ENCODE data around the gene PHLPP1.

Gene PHLPP1

DNA sequence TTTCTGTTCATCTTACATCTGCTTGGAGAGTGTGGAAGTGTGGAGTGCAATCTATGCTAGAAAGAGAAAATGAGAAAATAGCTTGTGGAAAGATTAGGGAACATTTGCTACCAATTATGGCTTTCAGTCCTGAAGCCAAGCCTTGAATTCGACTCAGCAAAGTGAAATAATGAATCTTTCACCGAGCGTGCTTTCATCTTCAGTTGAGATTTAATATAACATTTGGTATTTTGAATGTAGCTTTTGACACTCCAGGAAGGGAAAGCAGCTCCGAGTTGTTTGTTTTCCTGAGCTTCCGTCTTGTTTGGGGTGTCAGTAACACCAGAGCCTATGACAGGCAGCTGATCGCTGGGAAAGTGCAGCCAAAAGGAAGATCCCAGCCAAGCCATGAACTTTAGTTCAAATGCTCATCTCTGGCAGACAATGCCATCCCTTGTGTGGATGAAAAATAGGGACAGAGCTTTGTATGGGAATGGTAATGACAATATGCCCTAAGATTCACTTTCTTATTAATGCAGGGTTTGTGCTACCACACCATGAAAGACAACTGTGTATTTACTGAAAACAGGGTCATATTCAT is 25.0 kb upstream of the PHLPP1 start:
- TF ChIP-seq, protein P1, sequence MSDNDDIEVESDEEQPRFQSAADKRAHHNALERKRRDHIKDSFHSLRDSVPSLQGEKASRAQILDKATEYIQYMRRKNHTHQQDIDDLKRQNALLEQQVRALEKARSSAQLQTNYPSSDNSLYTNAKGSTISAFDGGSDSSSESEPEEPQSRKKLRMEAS (IDR thresholded peaks at IDR 0.05) = no peak
- TF ChIP-seq TCF12 (IDR thresholded peaks at IDR 0.05; ENCODE audit: low read depth) (no peak), NFIC (IDR thresholded peaks at IDR 0.05) (no peak), EP300 (IDR thresholded peaks at IDR 0.05; ENCODE audit: borderline replicate concordance) (no peak), YY1 (IDR thresholded peaks at IDR 0.05; ENCODE audit: low read depth) (no peak), RAD21 (IDR thresholded peaks at IDR 0.05; ENCODE audit: low read depth) (no peak), TAF1 (IDR thresholded peaks at IDR 0.05; ENCODE audit: low read depth) (no peak), EGR1 (IDR thresholded peaks at IDR 0.05) (no peak)
- TF ChIP-seq, protein P2, sequence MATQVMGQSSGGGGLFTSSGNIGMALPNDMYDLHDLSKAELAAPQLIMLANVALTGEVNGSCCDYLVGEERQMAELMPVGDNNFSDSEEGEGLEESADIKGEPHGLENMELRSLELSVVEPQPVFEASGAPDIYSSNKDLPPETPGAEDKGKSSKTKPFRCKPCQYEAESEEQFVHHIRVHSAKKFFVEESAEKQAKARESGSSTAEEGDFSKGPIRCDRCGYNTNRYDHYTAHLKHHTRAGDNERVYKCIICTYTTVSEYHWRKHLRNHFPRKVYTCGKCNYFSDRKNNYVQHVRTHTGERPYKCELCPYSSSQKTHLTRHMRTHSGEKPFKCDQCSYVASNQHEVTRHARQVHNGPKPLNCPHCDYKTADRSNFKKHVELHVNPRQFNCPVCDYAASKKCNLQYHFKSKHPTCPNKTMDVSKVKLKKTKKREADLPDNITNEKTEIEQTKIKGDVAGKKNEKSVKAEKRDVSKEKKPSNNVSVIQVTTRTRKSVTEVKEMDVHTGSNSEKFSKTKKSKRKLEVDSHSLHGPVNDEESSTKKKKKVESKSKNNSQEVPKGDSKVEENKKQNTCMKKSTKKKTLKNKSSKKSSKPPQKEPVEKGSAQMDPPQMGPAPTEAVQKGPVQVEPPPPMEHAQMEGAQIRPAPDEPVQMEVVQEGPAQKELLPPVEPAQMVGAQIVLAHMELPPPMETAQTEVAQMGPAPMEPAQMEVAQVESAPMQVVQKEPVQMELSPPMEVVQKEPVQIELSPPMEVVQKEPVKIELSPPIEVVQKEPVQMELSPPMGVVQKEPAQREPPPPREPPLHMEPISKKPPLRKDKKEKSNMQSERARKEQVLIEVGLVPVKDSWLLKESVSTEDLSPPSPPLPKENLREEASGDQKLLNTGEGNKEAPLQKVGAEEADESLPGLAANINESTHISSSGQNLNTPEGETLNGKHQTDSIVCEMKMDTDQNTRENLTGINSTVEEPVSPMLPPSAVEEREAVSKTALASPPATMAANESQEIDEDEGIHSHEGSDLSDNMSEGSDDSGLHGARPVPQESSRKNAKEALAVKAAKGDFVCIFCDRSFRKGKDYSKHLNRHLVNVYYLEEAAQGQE (IDR thresholded peaks at IDR 0.05; ENCODE audit: low read depth) = no peak

DNA sequence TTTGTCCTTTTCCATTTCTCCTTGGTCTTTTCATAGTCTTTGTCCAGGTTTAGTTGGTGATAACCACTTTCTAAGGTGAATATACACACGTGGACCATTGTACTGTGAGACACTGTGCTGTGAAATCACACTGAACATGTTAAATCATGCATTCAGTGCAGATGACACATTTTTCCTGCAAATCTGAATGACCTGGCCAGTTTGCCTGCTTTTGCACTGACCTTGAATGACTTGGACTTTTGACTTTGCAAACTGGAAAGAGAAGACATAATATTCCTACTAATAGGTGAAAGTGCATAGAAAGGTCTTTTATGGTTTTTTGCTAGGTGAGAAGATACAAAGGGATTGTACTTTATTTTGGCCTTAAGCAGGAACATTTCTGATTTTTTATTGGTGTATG is 21.7 kb upstream of the PHLPP1 start:
- no peak for TF ChIP-seq ZBTB7A (IDR thresholded peaks at IDR 0.05; ENCODE audit: low read depth)
- TF ChIP-seq TEAD4 (IDR thresholded peaks at IDR 0.05) = no peak
- TF ChIP-seq, protein P2 (IDR thresholded peaks at IDR 0.05; ENCODE audit: low read depth) = no peak
- no peak for TF ChIP-seq YY1 (IDR thresholded peaks at IDR 0.05; ENCODE audit: low read depth)

DNA sequence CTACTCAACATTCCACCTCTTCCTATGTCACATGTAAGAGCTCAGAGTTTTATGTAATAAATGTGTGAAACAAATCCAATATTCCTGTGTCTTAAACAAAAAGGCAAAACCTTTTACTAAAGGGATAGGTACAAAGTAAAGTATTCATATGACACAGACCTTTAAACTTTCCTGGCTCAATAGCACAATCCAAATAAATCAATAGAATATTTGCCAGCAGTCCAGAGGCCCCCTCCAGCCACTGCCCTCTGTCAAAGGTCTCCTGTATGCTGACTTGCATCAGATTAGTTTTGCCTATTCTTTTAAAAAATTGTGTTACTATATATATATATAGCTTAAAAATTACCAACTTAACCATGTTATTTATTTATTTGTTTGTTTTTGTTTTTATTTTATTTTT is 17.7 kb upstream of the PHLPP1 start:
- no peak for TF ChIP-seq CEBPB (IDR thresholded peaks at IDR 0.05)
- TF ChIP-seq, protein P1 (IDR thresholded peaks at IDR 0.05) = no peak
- TF ChIP-seq, protein P2 (IDR thresholded peaks at IDR 0.05; ENCODE audit: low read depth) = no peak
- no peak for TF ChIP-seq FOXM1 (IDR thresholded peaks at IDR 0.05; ENCODE audit: borderline replicate concordance, low read depth)
- no peak for TF ChIP-seq EP300 (IDR thresholded peaks at IDR 0.05; ENCODE audit: borderline replicate concordance)
- TF ChIP-seq ZBTB7A (IDR thresholded peaks at IDR 0.05; ENCODE audit: low read depth) = no peak
- TF ChIP-seq NFIC (IDR thresholded peaks at IDR 0.05) = no peak
- no peak for TF ChIP-seq CREB1 (IDR thresholded peaks at IDR 0.05; ENCODE audit: low read depth)
- no peak for TF ChIP-seq TCF12 (IDR thresholded peaks at IDR 0.05; ENCODE audit: low read depth)
- TF ChIP-seq YY1 (IDR thresholded peaks at IDR 0.05; ENCODE audit: low read depth) = no peak

DNA sequence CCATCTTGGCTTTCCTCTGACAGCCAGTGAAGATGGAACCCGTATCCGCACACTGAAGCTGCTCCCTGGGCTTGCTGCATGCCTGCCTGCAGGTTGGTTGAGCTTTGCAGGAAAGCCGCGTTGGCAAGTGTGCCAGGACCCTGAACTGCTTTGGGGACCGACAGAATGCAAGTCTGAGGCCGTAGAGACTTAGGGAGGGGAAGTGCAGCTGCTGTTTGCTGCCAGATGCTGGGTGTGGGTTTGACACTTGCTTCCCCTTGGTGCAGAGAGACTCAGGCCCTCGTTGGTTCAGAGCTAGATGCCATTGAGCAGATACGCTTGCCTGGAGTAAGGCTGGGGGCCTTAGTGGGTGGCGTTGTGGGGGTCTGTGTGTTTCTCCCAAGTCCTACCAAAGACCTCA is 13.1 kb upstream of the PHLPP1 start:
- TF ChIP-seq EGR1 (IDR thresholded peaks at IDR 0.05) = no peak
- no peak for TF ChIP-seq CEBPB (IDR thresholded peaks at IDR 0.05)
- TF ChIP-seq YY1 (IDR thresholded peaks at IDR 0.05; ENCODE audit: low read depth) = no peak
- TF ChIP-seq, protein P2 (IDR thresholded peaks at IDR 0.05; ENCODE audit: low read depth) = no peak
- no peak for TF ChIP-seq RAD21 (IDR thresholded peaks at IDR 0.05; ENCODE audit: low read depth)
- TF ChIP-seq, protein P3, sequence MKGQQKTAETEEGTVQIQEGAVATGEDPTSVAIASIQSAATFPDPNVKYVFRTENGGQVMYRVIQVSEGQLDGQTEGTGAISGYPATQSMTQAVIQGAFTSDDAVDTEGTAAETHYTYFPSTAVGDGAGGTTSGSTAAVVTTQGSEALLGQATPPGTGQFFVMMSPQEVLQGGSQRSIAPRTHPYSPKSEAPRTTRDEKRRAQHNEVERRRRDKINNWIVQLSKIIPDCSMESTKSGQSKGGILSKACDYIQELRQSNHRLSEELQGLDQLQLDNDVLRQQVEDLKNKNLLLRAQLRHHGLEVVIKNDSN (IDR thresholded peaks at IDR 0.05) = no peak
- TF ChIP-seq TAF1 (IDR thresholded peaks at IDR 0.05; ENCODE audit: low read depth) = no peak
- TF ChIP-seq FOXM1 (IDR thresholded peaks at IDR 0.05; ENCODE audit: borderline replicate concordance, low read depth) = no peak
- TF ChIP-seq NFIC (IDR thresholded peaks at IDR 0.05) = no peak
- TF ChIP-seq, protein P1 (IDR thresholded peaks at IDR 0.05) = no peak
- no peak for TF ChIP-seq TEAD4 (IDR thresholded peaks at IDR 0.05)
- TF ChIP-seq TCF12 (IDR thresholded peaks at IDR 0.05; ENCODE audit: low read depth) = no peak
- TF ChIP-seq EP300 (IDR thresholded peaks at IDR 0.05; ENCODE audit: borderline replicate concordance) = no peak
- TF ChIP-seq ZBTB7A (IDR thresholded peaks at IDR 0.05; ENCODE audit: low read depth) = no peak
